GM12878 (cell line): ENCODE results near the gene APLP2. TPM values are rescaled to one million over a fixed set of nuclear protein-coding genes. Genes with fewer than 3 reads are reported as not detected.

Experiments used
- ATF7 ChIP-seq: fragments of 450-650 bp; IDR thresholded peaks from 2 replicates; pipeline ENCODE4 v1.6.1; 2016; ENCODE audit warnings: low read depth, mild to moderate bottlenecking
- CBFB ChIP-seq: IDR thresholded peaks from 2 replicates; pipeline ENCODE4 v1.6.1; 2016; ENCODE audit warnings: antibody characterized with exemption, low read depth
- CREB1 ChIP-seq: IDR thresholded peaks from 2 replicates; pipeline ENCODE4 v1.6.1; 2012; ENCODE audit warnings: low read depth, mild to moderate bottlenecking, inconsistent platforms
- CREM ChIP-seq: IDR thresholded peaks from 2 replicates; pipeline ENCODE4 v1.6.1; 2014; ENCODE audit warnings: antibody characterized with exemption, low read depth
- DPF2 ChIP-seq: fragments of 450-650 bp; IDR thresholded peaks from 2 replicates; pipeline ENCODE4 v1.6.1; 2017; ENCODE audit warnings: mild to moderate bottlenecking
- EGR1 ChIP-seq, 2 experiments: IDR thresholded peaks; 1 replicate in 1 of 2; 2 replicates in 1 of 2; pipeline ENCODE4 v1.6.1; 2011 to 2012; ENCODE audit warnings: low read depth in 2 of 2, low read length in 2 of 2, borderline replicate concordance in 1 of 2, mild to moderate bottlenecking in 1 of 2, moderate library complexity in 1 of 2
- ETV6 ChIP-seq, 2 experiments: fragments of 450-650 bp in 1 of 2; IDR thresholded peaks in 1 of 2; conservative IDR thresholded peaks in 1 of 2; 2 replicates each; pipeline ENCODE4 v1.6.1; 2014; ENCODE audit warnings: antibody characterized with exemption in 1 of 2, borderline replicate concordance in 1 of 2, low read depth in 1 of 2, mild to moderate bottlenecking in 1 of 2, moderate library complexity in 1 of 2
- GABPA ChIP-seq: IDR thresholded peaks from 2 replicates; pipeline ENCODE4 v1.6.1; 2014; ENCODE audit warnings: antibody characterized with exemption, low read depth, mild to moderate bottlenecking, inconsistent platforms
- MTA2 ChIP-seq: fragments of 450-650 bp; IDR thresholded peaks from 2 replicates; pipeline ENCODE4 v1.6.1; 2016; ENCODE audit warnings: low read depth, mild to moderate bottlenecking, moderate library complexity
- NFYB ChIP-seq: IDR thresholded peaks from 2 replicates; pipeline ENCODE4 v1.6.1; 2011; ENCODE audit warnings: low read depth, mild to moderate bottlenecking, low read length, improper control_type of control experiment, moderate library complexity; ENCODE audit not compliant: insufficient read depth
- RB1 ChIP-seq: fragments of 450-650 bp; formaldehyde crosslinking; IDR thresholded peaks from 2 replicates; pipeline ENCODE4 v1.6.1; 2017; ENCODE audit warnings: mild to moderate bottlenecking, borderline replicate concordance
- SMAD5 ChIP-seq: IDR thresholded peaks from 2 replicates; pipeline ENCODE4 v1.6.1; 2016; ENCODE audit warnings: antibody characterized with exemption, low read depth
- STAT1 ChIP-seq: fragments of 450-650 bp; conservative IDR thresholded peaks from 2 replicates; pipeline ENCODE4 v1.6.1; 2014; ENCODE audit warnings: antibody characterized with exemption, mild to moderate bottlenecking
- TAF1 ChIP-seq: IDR thresholded peaks from 2 replicates; pipeline ENCODE4 v1.6.1; 2011; ENCODE audit warnings: mild to moderate bottlenecking, low read depth, low read length, borderline replicate concordance
- TBL1XR1 ChIP-seq: IDR thresholded peaks from 2 replicates; pipeline ENCODE4 v1.6.1; 2012; ENCODE audit warnings: low read depth, low read length, improper control_type of control experiment
- TCF12 ChIP-seq: IDR thresholded peaks from 2 replicates; pipeline ENCODE4 v1.6.1; 2011; ENCODE audit warnings: low read depth, mild to moderate bottlenecking, low read length
- TCF3 ChIP-seq: IDR thresholded peaks from 2 replicates; pipeline ENCODE4 v1.6.1; 2012; ENCODE audit warnings: low read depth, mild to moderate bottlenecking, low read length, borderline replicate concordance; ENCODE audit not compliant: insufficient read depth
- YY1 ChIP-seq: IDR thresholded peaks from 2 replicates; pipeline ENCODE4 v1.6.1; 2011; ENCODE audit warnings: low read depth, mild to moderate bottlenecking, low read length
- ZBTB40 ChIP-seq: fragments of 450-650 bp; IDR thresholded peaks from 2 replicates; pipeline ENCODE4 v1.6.1; 2016; ENCODE audit warnings: mild to moderate bottlenecking, moderate library complexity, borderline replicate concordance
- polyA plus RNA-seq, 11 experiments: library from polyadenylated mRNA; depleted of rRNA in 4 of 11; unstranded in 6 of 11; stranded (reverse) in 5 of 11; fragments of >200 nt; fragmentation: Nextera tagmentation in 4 of 11; fragmentation: Illumina TruSeq in 1 of 11; extraction: Ambion mirVana in 4 of 11; extraction: Trizol in 1 of 11; gene quantifications; 1 replicate in 1 of 11; 2 replicates in 10 of 11; pipeline versions ENCODE4 v1.2.1 to v1.2.3, GENCODE V29; 2011 to 2016; ENCODE audit warnings: inconsistent platforms in 2 of 11, missing spikeins in 2 of 11, low read depth in 1 of 11
- total RNA-seq, 4 experiments: library from RNA; depleted of rRNA in 3 of 4; stranded (reverse); fragments of >200 nt in 3 of 4; fragmentation: Illumina TruSeq in 1 of 4; extraction: Trizol in 1 of 4; gene quantifications; 2 replicates each; pipeline versions ENCODE4 v1.2.1 to v1.2.3, GENCODE V29; 2013 to 2021
- TF ChIP-seq, protein P1 (sequence below): IDR thresholded peaks from 2 replicates; pipeline ENCODE4 v1.6.1; 2011; ENCODE audit warnings: borderline replicate concordance, low read depth, mild to moderate bottlenecking, moderate library complexity, mixed read lengths, low read length; ENCODE audit not compliant: insufficient read depth; ENCODE audit errors: extremely low read length

Gene APLP2
- total and polyA plus RNA-seq, 10 of the 15 experiments (the other 5 are each of a cell fraction or from before 2014, with no cell fraction given), result 2.3 to 38.8 (median 21.3) TPM

DNA sequence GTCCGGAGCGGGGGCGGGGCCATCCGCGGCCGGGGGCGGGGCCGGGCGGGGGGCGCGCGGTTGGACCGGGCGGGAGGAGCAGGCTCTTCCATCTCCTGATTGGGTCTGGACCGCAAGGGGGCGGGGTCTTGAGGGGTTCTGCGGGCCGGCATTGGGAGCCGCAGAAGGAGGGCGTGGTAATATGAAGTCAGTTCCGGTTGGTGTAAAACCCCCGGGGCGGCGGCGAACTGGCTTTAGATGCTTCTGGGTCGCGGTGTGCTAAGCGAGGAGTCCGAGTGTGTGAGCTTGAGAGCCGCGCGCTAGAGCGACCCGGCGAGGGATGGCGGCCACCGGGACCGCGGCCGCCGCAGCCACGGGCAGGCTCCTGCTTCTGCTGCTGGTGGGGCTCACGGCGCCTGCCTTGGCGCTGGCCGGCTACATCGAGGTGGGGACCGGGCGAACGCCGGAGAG lies at the start of gene APLP2 (continued):
- no peak for TF ChIP-seq ETV6 (conservative IDR thresholded peaks at IDR 0.05 in 1 of 2, IDR thresholded peaks at IDR 0.05 in 1 of 2; ENCODE audit: borderline replicate concordance in 1 of 2, low read depth in 1 of 2)
- TF ChIP-seq, protein P1, sequence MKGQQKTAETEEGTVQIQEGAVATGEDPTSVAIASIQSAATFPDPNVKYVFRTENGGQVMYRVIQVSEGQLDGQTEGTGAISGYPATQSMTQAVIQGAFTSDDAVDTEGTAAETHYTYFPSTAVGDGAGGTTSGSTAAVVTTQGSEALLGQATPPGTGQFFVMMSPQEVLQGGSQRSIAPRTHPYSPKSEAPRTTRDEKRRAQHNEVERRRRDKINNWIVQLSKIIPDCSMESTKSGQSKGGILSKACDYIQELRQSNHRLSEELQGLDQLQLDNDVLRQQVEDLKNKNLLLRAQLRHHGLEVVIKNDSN, result no peak
- peak; percentile 82 for TF ChIP-seq CREB1
- peak; percentile 67; the same call in 1 of the 2 replicates for TF ChIP-seq SMAD5
- no peak for TF ChIP-seq STAT1
- peak; percentile 20; the same call in 1 of the 2 replicates for TF ChIP-seq ZBTB40
- peak; percentile 55; the same call in 1 of the 2 replicates for TF ChIP-seq CREM
- peak; percentile 98 for TF ChIP-seq TAF1
- 0 out of 2 replicates have a peak, but pooled peaks have one; percentile 23 for TF ChIP-seq TCF3
- TF ChIP-seq NFYB, result 0 out of 2 replicates have a peak, but pooled peaks have one; percentile 43
- TF ChIP-seq CBFB, result peak; percentile 53; the same call in 1 of the 2 replicates
- TF ChIP-seq YY1, result peak; percentile 36; the same call in 1 of the 2 replicates
- TF ChIP-seq TBL1XR1, result no peak
- peak; percentile 36; the same call in 1 of the 2 replicates for TF ChIP-seq ATF7
- peak; percentile 78 for TF ChIP-seq GABPA
- TF ChIP-seq EGR1 (IDR thresholded peaks at IDR 0.05; ENCODE audit: borderline replicate concordance in 1 of 2, low read depth in 2 of 2, low read length in 2 of 2), result no peak; a peak in 1 of 3 replicates
- TF ChIP-seq DPF2, result peak; percentile 28; the same call in 1 of the 2 replicates
- TF ChIP-seq MTA2, result no peak
- peak; percentile 33 for TF ChIP-seq RB1
- peak; percentile 22; the same call in 1 of the 2 replicates for TF ChIP-seq TCF12
